CD14-positive monocyte (primary cell): ENCODE data around the gene HPDL. TPM values are rescaled to one million over a fixed set of nuclear protein-coding genes. Genes with fewer than 3 reads are reported as not detected.

Source experiments
- DNase-seq, 3 donors: peaks; one replicate each; pipeline ENCODE4 v3.0.0-alpha.2; 2011 to 2022
- H2AFZ ChIP-seq: 2 replicates; pipeline ENCODE4 v1.6.0; 2012; ENCODE audit warnings: mild to moderate bottlenecking, low read depth, low read length, inconsistent platforms; ENCODE audit not compliant: insufficient read depth, poor library complexity, severe bottlenecking
- H3K27ac ChIP-seq, 2 donors: 1 replicate in 1 of 2; 2 replicates in 1 of 2; pipeline ENCODE4 v1.5.1; 2012 to 2013; ENCODE audit warnings: low read length in 2 of 2, control low read depth in 1 of 2, inconsistent platforms in 1 of 2, low read depth in 1 of 2, mild to moderate bottlenecking in 1 of 2
- H3K27me3 ChIP-seq, 2 donors: one replicate each; pipeline versions ENCODE4 v1.6.0 to v1.6.1; 2011 to 2013; ENCODE audit warnings: low read length in 2 of 2; ENCODE audit not compliant: control insufficient read depth in 2 of 2, insufficient read depth in 2 of 2
- H3K36me3 ChIP-seq, 2 donors: replicated peaks in 1 of 2; 1 replicate in 1 of 2; 2 replicates in 1 of 2; pipeline versions ENCODE4 v1.5.1 to v1.6.1; 2012 to 2013; ENCODE audit warnings: low read length in 2 of 2, control low read depth in 1 of 2, inconsistent platforms in 1 of 2, mild to moderate bottlenecking in 1 of 2; ENCODE audit not compliant: insufficient read depth in 2 of 2, control insufficient read depth in 1 of 2
- H3K4me1 ChIP-seq, 2 donors: 1 replicate in 1 of 2; 2 replicates in 1 of 2; pipeline versions ENCODE4 v1.5.1 to v1.6.1; 2012 to 2013; ENCODE audit warnings: low read length in 2 of 2, control low read depth in 1 of 2, inconsistent platforms in 1 of 2, mild to moderate bottlenecking in 1 of 2, moderate library complexity in 1 of 2; ENCODE audit not compliant: insufficient read depth in 2 of 2, control insufficient read depth in 1 of 2
- H3K4me2 ChIP-seq: replicated peaks from 2 replicates; pipeline ENCODE3; 2012; ENCODE audit warnings: low read length, moderate library complexity, mild to moderate bottlenecking; ENCODE audit not compliant: poor library complexity, severe bottlenecking; ENCODE audit errors: extremely low read depth
- H3K4me3 ChIP-seq, 3 experiments: fragments of 200-600 bp in 1 of 3; sonication (generic) in 1 of 3; replicated peaks in 1 of 3; 1 replicate in 2 of 3; 2 replicates in 1 of 3; pipeline ENCODE4 v1.5.1; 2011 to 2013; ENCODE audit warnings: low read length in 3 of 3, mild to moderate bottlenecking in 3 of 3, control low read depth in 2 of 3, low read depth in 2 of 3, inconsistent platforms in 1 of 3, moderate library complexity in 1 of 3
- H3K79me2 ChIP-seq: 2 replicates; pipeline ENCODE4 v1.6.0; 2012; ENCODE audit warnings: mild to moderate bottlenecking, control low read depth, inconsistent platforms, low read length, moderate library complexity; ENCODE audit not compliant: insufficient read depth
- H3K9ac ChIP-seq: 2 replicates; pipeline ENCODE4 v1.6.0; 2017; ENCODE audit warnings: low read length, mild to moderate bottlenecking; ENCODE audit not compliant: insufficient read depth, poor library complexity, severe bottlenecking
- H3K9me3 ChIP-seq, 2 donors: replicated peaks in 1 of 2; 1 replicate in 1 of 2; 2 replicates in 1 of 2; pipeline versions ENCODE4 v1.5.1 to v1.6.1; 2012 to 2013; ENCODE audit warnings: low read length in 2 of 2, control low read depth in 1 of 2; ENCODE audit not compliant: control insufficient read depth in 1 of 2, insufficient read depth in 1 of 2
- H4K20me1 ChIP-seq: 2 replicates; pipeline ENCODE4 v1.6.0; 2012; ENCODE audit warnings: mild to moderate bottlenecking, low read length, control low read depth, moderate library complexity; ENCODE audit not compliant: insufficient read depth
- H3K27ac Mint-ChIP-seq, 7 donors: one replicate each; pipeline ENCODE4 v1.8.0; 2020; ENCODE audit warnings: mild to moderate bottlenecking in 7 of 7, mixed read lengths in 7 of 7, moderate library complexity in 6 of 7, inconsistent platforms in 2 of 7
- H3K27me3 Mint-ChIP-seq, 3 donors: one replicate each; pipeline ENCODE4 v1.8.0; 2021 to 2022; ENCODE audit warnings: low read depth in 3 of 3, mild to moderate bottlenecking in 3 of 3, mixed read lengths in 3 of 3, moderate library complexity in 3 of 3, inconsistent platforms in 1 of 3
- H3K36me3 Mint-ChIP-seq, 2 donors: one replicate each; pipeline ENCODE4 v1.8.0; 2020; ENCODE audit warnings: mixed read lengths in 2 of 2, inconsistent platforms in 1 of 2, mild to moderate bottlenecking in 1 of 2
- H3K4me1 Mint-ChIP-seq: one replicate; pipeline ENCODE4 v1.8.0; 2020; ENCODE audit warnings: mild to moderate bottlenecking, mixed read lengths
- H3K4me3 Mint-ChIP-seq, 2 donors: one replicate each; pipeline ENCODE4 v1.8.0; 2020; ENCODE audit warnings: mild to moderate bottlenecking in 2 of 2, mixed read lengths in 2 of 2, moderate library complexity in 1 of 2
- H3K9me3 Mint-ChIP-seq, 7 donors: one replicate each; pipeline ENCODE4 v1.8.0; 2020 to 2022; ENCODE audit warnings: mixed read lengths in 7 of 7, mild to moderate bottlenecking in 6 of 7, moderate library complexity in 6 of 7, inconsistent platforms in 2 of 7
- CTCF ChIP-seq: fragments of 200-600 bp; IDR thresholded peaks from one replicate; pipeline ENCODE4 v1.8.0; 2022; ENCODE audit warnings: antibody characterized with exemption, mild to moderate bottlenecking
- WGBS: methylation state at CpG from one replicate; pipeline ENCODE4 v1.1.5; 2013; ENCODE audit warnings: missing lambda C conversion rate; ENCODE audit not compliant: insufficient coverage; 5-methylcytosine and 5-hydroxymethylcytosine counted together
- intact Hi-C, 2 donors: fragments of 100-400 bp; cut with micrococcal nuclease; formaldehyde crosslinking; loops; one replicate each; pipeline versions ENCODE4 v1.15.0 to v1.15.1; 2023
- polyA plus RNA-seq, 3 donors: library from polyadenylated mRNA; depleted of rRNA in 1 of 3; unstranded in 2 of 3; stranded (reverse) in 1 of 3; fragments of 300-500 nt in 2 of 3; fragments of >200 nt in 1 of 3; fragmentation: Illumina TruSeq in 2 of 3; gene quantifications; 1 replicate in 2 of 3; 2 replicates in 1 of 3; pipeline ENCODE4 v1.2.3, GENCODE V29; 2012 to 2021

Gene HPDL
- polyA plus RNA-seq, 3 donors = 0.17 TPM; not detected in 2

GRCh38 chr1:45327644-45328515 lies 1.2 kb downstream of the HPDL start:
- Mint-ChIP-seq H3K36me3 (peaks cover 25 to 35% of the 10 kb centered on the region in 2 donors), H3K9me3 (peaks cover 0 to 3% (median 0%) of the 10 kb centered on the region in 7 donors), H3K27ac (no peak overlapping the region), H3K4me1 (peaks cover 19% of the 10 kb centered on the region), H3K4me3 (peak overlapping the region; percentile 46 to 83), H3K27me3 (peaks cover 2 to 18% (median 6%) of the 10 kb centered on the region in 3 donors)
- H3K27ac ChIP-seq = no peak overlapping the region
- peaks cover 20 to 37% of the 10 kb centered on the region in 2 donors for H3K36me3 ChIP-seq
- intact Hi-C loops = no loop called here
- H2AFZ ChIP-seq = no peak overlapping the region
- no peaks in the 10 kb centered on the region for H3K79me2 ChIP-seq
- peak overlapping the region in 1 of 3 experiments; percentile 76 for H3K4me3 ChIP-seq
- H4K20me1 ChIP-seq = no peaks in the 10 kb centered on the region
- WGBS = 73% methylated on average over 17 of the region's 19 CpGs
- H3K9ac ChIP-seq = no peak overlapping the region
- H3K4me1 ChIP-seq = peaks cover 15 to 18% of the 10 kb centered on the region in 2 donors
- DNase-seq = no peak
- peak overlapping the region; percentile 84 for H3K4me2 ChIP-seq
- no peaks in the 10 kb centered on the region for H3K9me3 ChIP-seq
- no peak for TF ChIP-seq CTCF
- H3K27me3 ChIP-seq = peaks cover 0 to 4% of the 10 kb centered on the region in 2 donors

GRCh38 chr1:45328680-45329079 lies 2.0 kb downstream of the HPDL start:
- no peak overlapping the region for H3K4me2 ChIP-seq
- TF ChIP-seq CTCF = no peak
- H4K20me1 ChIP-seq = no peaks in the 10 kb centered on the region
- H3K27me3 ChIP-seq = peaks cover 0 to 4% of the 10 kb centered on the region in 2 donors
- Mint-ChIP-seq H3K9me3 (peaks cover 0 to 3% (median 0%) of the 10 kb centered on the region in 7 donors), H3K4me3 (no peak overlapping the region), H3K36me3 (peaks cover 31 to 39% of the 10 kb centered on the region in 2 donors), H3K27me3 (peaks cover 2 to 18% (median 6%) of the 10 kb centered on the region in 3 donors), H3K4me1 (peaks cover 19% of the 10 kb centered on the region), H3K27ac (no peak overlapping the region)
- H2AFZ ChIP-seq = no peak overlapping the region
- H3K4me3 ChIP-seq = no peak overlapping the region
- no peak overlapping the region for H3K9ac ChIP-seq
- no peak for DNase-seq
- peaks cover 25 to 45% of the 10 kb centered on the region in 2 donors for H3K36me3 ChIP-seq
- H3K9me3 ChIP-seq = no peaks in the 10 kb centered on the region
- WGBS = no CpG with 5 or more reads among the region's 5 CpGs
- intact Hi-C loops = no loop called here
- peaks cover 15 to 18% of the 10 kb centered on the region in 2 donors for H3K4me1 ChIP-seq
- no peak overlapping the region for H3K27ac ChIP-seq
- H3K79me2 ChIP-seq = no peaks in the 10 kb centered on the region
